SH-SY5Y (cell line): ENCODE measurements around the gene LRIG3.

Source experiments
- GATA2 ChIP-seq: IDR thresholded peaks from 2 replicates; pipeline ENCODE4 v1.6.1; 2011; ENCODE audit warnings: mild to moderate bottlenecking, low read depth, low read length
- GATA3 ChIP-seq: IDR thresholded peaks from 2 replicates; pipeline ENCODE4 v1.6.1; 2011; ENCODE audit warnings: low read depth, mild to moderate bottlenecking, low read length, moderate library complexity

DNA sequence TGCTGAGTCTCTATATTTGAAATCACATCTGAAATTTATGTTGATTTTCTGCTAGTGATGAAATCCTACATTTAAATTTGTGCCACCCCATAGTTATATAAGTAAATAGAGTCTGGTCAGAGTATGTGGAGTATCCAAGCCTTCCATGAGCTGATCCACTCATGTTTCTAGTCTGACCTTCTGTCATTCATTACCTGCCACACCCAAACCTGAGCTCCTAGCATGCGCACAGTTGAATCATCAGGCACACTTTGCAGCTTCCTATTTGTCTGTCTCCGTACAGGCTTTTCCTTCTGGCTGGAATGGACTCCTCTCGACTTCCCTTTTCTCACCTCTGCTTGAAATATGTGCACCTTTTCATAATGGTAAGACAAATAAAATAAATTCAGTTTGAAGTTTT lies 45.3 kb upstream of the LRIG3 start:
- TF ChIP-seq GATA2 (no peak), GATA3 (no peak)
